ENCODE data around the gene ATP2A3.
"Not testable (repeated sequence)": the region's sequence is repeated elsewhere in the genome, so short reads cannot be mapped to it uniquely, and the experiment has no call there.

The ATP2A3 gene

GRCh38 chr17:3964203-3965117 lies at the start of gene ATP2A3:
TSS of gene ATP2A3 (minus strand) at chr17:3964437. CDS start at chr17:3964291, 146 bp downstream.
- no peak for DNase-seq

- DNase-seq: no peak
These were observed 46.5 kb upstream of the ATP2A3 start for GRCh38 chr17:4010754-4011153.

- DNase-seq: no peak
These were observed 45.0 kb upstream of the ATP2A3 start for GRCh38 chr17:4009186-4009785.

- DNase-seq: no peak
These were observed 44.4 kb upstream of the ATP2A3 start for GRCh38 chr17:4008441-4009185.

GRCh38 chr17:4008082-4008435 lies 43.8 kb upstream of the ATP2A3 start:
- no peak for DNase-seq

GRCh38 chr17:4007346-4008081 lies 43.3 kb upstream of the ATP2A3 start:
- DNase-seq: no peak

GRCh38 chr17:4006745-4007211 lies 42.5 kb upstream of the ATP2A3 start:
- no peak for DNase-seq

GRCh38 chr17:4006165-4006589 lies 41.9 kb upstream of the ATP2A3 start:
- no peak for DNase-seq

- DNase-seq: no peak
These were observed 41.3 kb upstream of the ATP2A3 start for GRCh38 chr17:4005296-4006164.

- DNase-seq: no peak
These were observed 40.5 kb upstream of the ATP2A3 start for GRCh38 chr17:4004517-4005295.

GRCh38 chr17:4003501-4004421 lies 39.5 kb upstream of the ATP2A3 start:
- no peak for DNase-seq

GRCh38 chr17:4003131-4003500 lies 38.9 kb upstream of the ATP2A3 start:
- DNase-seq: no peak

- no peak for DNase-seq
These were observed 36.9 kb upstream of the ATP2A3 start for GRCh38 chr17:4001048-4001590.

GRCh38 chr17:3998436-3998835 lies 34.2 kb upstream of the ATP2A3 start:
- DNase-seq: no peak

GRCh38 chr17:3995067-3995466 lies 30.8 kb upstream of the ATP2A3 start:
- no peak for DNase-seq

GRCh38 chr17:3994221-3994576 lies 30.0 kb upstream of the ATP2A3 start:
- no peak for DNase-seq

GRCh38 chr17:3993493-3994220 lies 29.4 kb upstream of the ATP2A3 start:
- no peak for DNase-seq

- no peak for DNase-seq
These were observed 28.1 kb upstream of the ATP2A3 start for GRCh38 chr17:3992370-3992769.

- not testable (repeated sequence) for DNase-seq
These were observed 27.5 kb upstream of the ATP2A3 start for GRCh38 chr17:3991699-3992098.

All from HCEC 1CT (cell line).